Naive B cell (primary cell): Measurements from ENCODE around the gene SLC2A10. TPM values are rescaled to one million over a fixed set of nuclear protein-coding genes. Genes with fewer than 3 reads are reported as not detected.
A peak's percentile ranks its signal among the peaks of the same experiment; 100 is the strongest.

ENCODE experiments used
- ATAC-seq, 2 donors: fragments of 150-1000 bp; cut with Tn5 transposase; 2 replicates each; pipeline ENCODE4 v1.10.0; 2021; ENCODE audit warnings: low read depth in 2 of 2, mild to moderate bottlenecking in 2 of 2, moderate library complexity in 2 of 2
- DNase-seq: peaks from one replicate; pipeline ENCODE4 v3.0.0; 2022
- H3K27ac Mint-ChIP-seq, 6 donors: one replicate each; pipeline ENCODE4 v1.8.0; 2020 to 2022; ENCODE audit warnings: mild to moderate bottlenecking in 6 of 6, mixed read lengths in 6 of 6, moderate library complexity in 5 of 6, inconsistent platforms in 2 of 6
- H3K27me3 Mint-ChIP-seq, 3 donors: one replicate each; pipeline ENCODE4 v1.8.0; 2021 to 2022; ENCODE audit warnings: mixed read lengths in 3 of 3, mild to moderate bottlenecking in 1 of 3
- H3K36me3 Mint-ChIP-seq, 2 donors: one replicate each; pipeline ENCODE4 v1.8.0; 2020 to 2022; ENCODE audit warnings: mixed read lengths in 2 of 2, inconsistent platforms in 1 of 2, mild to moderate bottlenecking in 1 of 2
- H3K4me1 Mint-ChIP-seq, 3 donors: one replicate each; pipeline ENCODE4 v1.8.0; 2020 to 2022; ENCODE audit warnings: mixed read lengths in 3 of 3, inconsistent platforms in 1 of 3, mild to moderate bottlenecking in 1 of 3, moderate library complexity in 1 of 3
- H3K4me3 Mint-ChIP-seq, 8 donors: one replicate each; pipeline ENCODE4 v1.8.0; 2020 to 2022; ENCODE audit warnings: mild to moderate bottlenecking in 8 of 8, mixed read lengths in 8 of 8, moderate library complexity in 8 of 8, inconsistent platforms in 2 of 8
- H3K9me3 Mint-ChIP-seq, 7 donors: one replicate each; pipeline ENCODE4 v1.8.0; 2020 to 2022; ENCODE audit warnings: mixed read lengths in 7 of 7, mild to moderate bottlenecking in 5 of 7, inconsistent platforms in 2 of 7, moderate library complexity in 1 of 7
- polyA plus RNA-seq, 6 donors: library from polyadenylated mRNA; unstranded; fragments of 300-500 nt; fragmentation: Illumina TruSeq; gene quantifications; one replicate each; pipeline ENCODE4 v1.2.3, GENCODE V29; 2021; ENCODE audit warnings: low read depth in 6 of 6

Gene SLC2A10
- polyA plus RNA-seq, result not detected

- H3K27ac Mint-ChIP-seq, result peak within 1 kb of the TSS in 1 of 6 donors; percentile 32
Observed at GRCh38 chr20:46709459-46710152, at the start of gene SLC2A10. Gene SLC2A10, plus strand, starts transcription at chr20:46709649. Its CDS starts 88 bp downstream, at chr20:46709737.

GRCh38 chr20:46660487-46660886 lies 49.0 kb upstream of the SLC2A10 start:
- DNase-seq, result no peak

More at GRCh38 chr20:46709459-46710152, at the start of gene SLC2A10:
- H3K36me3 Mint-ChIP-seq, result peaks cover 7 to 17% of the 10 kb centered on the region in 2 donors
- peaks cover 59 to 68% (median 62%) of the 10 kb centered on the region in 3 donors for H3K27me3 Mint-ChIP-seq
- H3K4me3 Mint-ChIP-seq, result peak within 1 kb of the TSS; percentile 62 to 91 (median 80)
- no peak for DNase-seq
- H3K9me3 Mint-ChIP-seq, result peaks cover 0 to 19% (median 7%) of the 10 kb centered on the region in 7 donors
- H3K4me1 Mint-ChIP-seq, result peaks cover 14 to 21% (median 16%) of the 10 kb centered on the region in 3 donors
- peak; percentile 42 to 53 for ATAC-seq

GRCh38 chr20:46661659-46662058 lies 47.8 kb upstream of the SLC2A10 start:
- no peak overlapping the region for H3K4me3 Mint-ChIP-seq
- no peak for DNase-seq
- no peaks in the 10 kb centered on the region for H3K36me3 Mint-ChIP-seq

More at GRCh38 chr20:46660487-46660886, 49.0 kb upstream of the SLC2A10 start:
- ATAC-seq, result no peak
- Mint-ChIP-seq H3K4me1 (no peaks in the 10 kb centered on the region), H3K27me3 (peaks cover 0 to 6% (median 5%) of the 10 kb centered on the region in 3 donors), H3K27ac (no peak overlapping the region), H3K9me3 (no peaks in the 10 kb centered on the region), H3K36me3 (no peaks in the 10 kb centered on the region), H3K4me3 (no peak overlapping the region)

GRCh38 chr20:46663531-46663930 lies 45.9 kb upstream of the SLC2A10 start:
- no peaks in the 10 kb centered on the region for H3K36me3 Mint-ChIP-seq
- no peaks in the 10 kb centered on the region for H3K9me3 Mint-ChIP-seq
- no peak for ATAC-seq
- H3K27me3 Mint-ChIP-seq, result peaks cover 0 to 6% (median 5%) of the 10 kb centered on the region in 3 donors
- no peak overlapping the region for H3K27ac Mint-ChIP-seq
- no peak overlapping the region for H3K4me3 Mint-ChIP-seq
- H3K4me1 Mint-ChIP-seq, result no peaks in the 10 kb centered on the region
- DNase-seq, result no peak

More at GRCh38 chr20:46661659-46662058, 47.8 kb upstream of the SLC2A10 start:
- Mint-ChIP-seq H3K4me1 (no peaks in the 10 kb centered on the region), H3K27ac (no peak overlapping the region), H3K27me3 (peaks cover 0 to 6% (median 5%) of the 10 kb centered on the region in 3 donors), H3K9me3 (no peaks in the 10 kb centered on the region)
- ATAC-seq, result no peak

- Mint-ChIP-seq H3K4me3 (no peak overlapping the region), H3K36me3 (peaks cover 0 to 4% of the 10 kb centered on the region in 2 donors), H3K9me3 (peaks cover 0 to 6% (median 4%) of the 10 kb centered on the region in 7 donors), H3K27ac (no peak overlapping the region), H3K27me3 (peaks cover 0 to 5% (median 3%) of the 10 kb centered on the region in 3 donors), H3K4me1 (no peaks in the 10 kb centered on the region)
- no peak for DNase-seq
- no peak for ATAC-seq
Observed at GRCh38 chr20:46665602-46666001, 43.8 kb upstream of the SLC2A10 start.

DNA sequence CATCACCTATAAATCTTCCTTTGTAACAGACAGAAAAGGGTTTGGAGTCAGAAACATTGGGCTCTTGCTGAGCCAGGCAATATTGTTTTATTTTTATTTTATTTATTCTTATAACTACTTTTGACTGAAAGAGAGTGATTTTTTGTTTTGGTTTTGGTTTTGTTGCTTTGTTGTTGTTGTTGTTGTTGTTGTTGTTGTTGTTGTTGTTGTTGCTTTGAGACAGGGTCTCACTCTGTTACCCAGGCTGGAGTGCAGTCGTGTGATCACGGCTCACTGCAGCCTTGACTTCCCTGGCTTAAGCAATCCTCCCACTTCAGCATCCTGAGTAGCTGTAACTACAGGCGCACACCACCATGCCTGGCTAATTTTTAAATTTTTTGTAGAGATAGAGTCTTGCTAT lies 43.1 kb upstream of the SLC2A10 start:
- no peak for ATAC-seq
- no peak for DNase-seq
- H3K9me3 Mint-ChIP-seq, result peaks cover 2 to 12% (median 8%) of the 10 kb centered on the region in 7 donors
- peaks cover 0 to 5% (median 0%) of the 10 kb centered on the region in 3 donors for H3K27me3 Mint-ChIP-seq
- H3K36me3 Mint-ChIP-seq, result peaks cover 0 to 10% of the 10 kb centered on the region in 2 donors
- H3K4me3 Mint-ChIP-seq, result no peak overlapping the region
- H3K4me1 Mint-ChIP-seq, result no peaks in the 10 kb centered on the region
- no peak overlapping the region for H3K27ac Mint-ChIP-seq

DNA sequence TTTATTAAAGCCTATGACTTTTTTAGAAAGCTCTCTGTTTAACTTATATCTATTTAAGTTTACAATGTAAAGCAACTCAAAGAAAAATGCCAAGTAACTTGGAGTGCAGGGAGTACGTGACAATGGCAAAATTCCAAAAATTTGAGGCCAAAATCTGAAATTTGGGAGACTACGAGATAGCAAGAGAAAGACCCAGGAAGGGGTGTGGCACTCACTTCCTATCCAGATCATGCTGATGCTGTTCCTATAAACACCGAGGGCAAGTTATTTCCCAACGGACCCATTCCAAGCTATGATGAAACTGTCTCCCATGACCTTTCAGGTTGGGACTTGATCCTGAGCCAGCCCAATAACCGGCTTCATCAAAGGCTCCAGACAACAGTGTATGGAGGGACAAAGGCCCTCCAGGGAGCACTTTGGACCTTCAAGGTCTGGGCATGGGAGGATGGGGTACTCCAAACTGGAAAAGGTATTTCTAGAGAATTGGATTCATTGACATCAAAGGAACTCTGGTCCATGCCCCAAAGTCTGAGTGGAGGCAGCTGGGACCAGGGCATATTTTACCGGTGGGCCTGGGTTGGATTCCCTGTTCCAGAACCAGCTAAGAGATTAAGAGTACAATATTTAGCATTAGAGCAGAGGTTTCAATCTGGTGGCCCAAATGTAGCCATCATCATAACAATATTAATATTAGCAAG lies 42.5 kb upstream of the SLC2A10 start:
- ATAC-seq (no peak), DNase-seq (no peak)
- H3K4me3 Mint-ChIP-seq, result no peak overlapping the region
- H3K27me3 Mint-ChIP-seq, result peaks cover 0 to 2% (median 0%) of the 10 kb centered on the region in 3 donors
- no peak overlapping the region for H3K27ac Mint-ChIP-seq
- H3K36me3 Mint-ChIP-seq, result peaks cover 0 to 10% of the 10 kb centered on the region in 2 donors
- H3K4me1 Mint-ChIP-seq, result no peaks in the 10 kb centered on the region
- H3K9me3 Mint-ChIP-seq, result peaks cover 2 to 14% (median 8%) of the 10 kb centered on the region in 7 donors

DNA sequence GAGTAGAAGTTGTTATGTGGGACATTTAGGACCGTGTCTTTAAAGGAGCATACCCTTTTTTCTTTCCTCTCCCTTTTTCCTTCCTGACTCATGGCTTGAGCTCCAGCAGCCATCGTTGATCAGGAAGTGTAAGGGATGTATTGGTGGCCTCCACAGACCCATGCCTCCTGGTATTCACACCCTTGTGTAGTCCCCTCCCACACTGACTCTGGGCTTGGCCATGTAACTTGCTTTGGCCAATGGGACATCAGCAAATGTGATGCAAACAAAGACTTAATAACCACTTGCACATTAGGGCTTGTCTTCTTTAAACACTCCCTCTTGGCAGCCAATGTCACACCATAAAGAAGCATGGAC lies 39.2 kb upstream of the SLC2A10 start:
- H3K9me3 Mint-ChIP-seq, result peaks cover 2 to 14% (median 8%) of the 10 kb centered on the region in 7 donors

DNA sequence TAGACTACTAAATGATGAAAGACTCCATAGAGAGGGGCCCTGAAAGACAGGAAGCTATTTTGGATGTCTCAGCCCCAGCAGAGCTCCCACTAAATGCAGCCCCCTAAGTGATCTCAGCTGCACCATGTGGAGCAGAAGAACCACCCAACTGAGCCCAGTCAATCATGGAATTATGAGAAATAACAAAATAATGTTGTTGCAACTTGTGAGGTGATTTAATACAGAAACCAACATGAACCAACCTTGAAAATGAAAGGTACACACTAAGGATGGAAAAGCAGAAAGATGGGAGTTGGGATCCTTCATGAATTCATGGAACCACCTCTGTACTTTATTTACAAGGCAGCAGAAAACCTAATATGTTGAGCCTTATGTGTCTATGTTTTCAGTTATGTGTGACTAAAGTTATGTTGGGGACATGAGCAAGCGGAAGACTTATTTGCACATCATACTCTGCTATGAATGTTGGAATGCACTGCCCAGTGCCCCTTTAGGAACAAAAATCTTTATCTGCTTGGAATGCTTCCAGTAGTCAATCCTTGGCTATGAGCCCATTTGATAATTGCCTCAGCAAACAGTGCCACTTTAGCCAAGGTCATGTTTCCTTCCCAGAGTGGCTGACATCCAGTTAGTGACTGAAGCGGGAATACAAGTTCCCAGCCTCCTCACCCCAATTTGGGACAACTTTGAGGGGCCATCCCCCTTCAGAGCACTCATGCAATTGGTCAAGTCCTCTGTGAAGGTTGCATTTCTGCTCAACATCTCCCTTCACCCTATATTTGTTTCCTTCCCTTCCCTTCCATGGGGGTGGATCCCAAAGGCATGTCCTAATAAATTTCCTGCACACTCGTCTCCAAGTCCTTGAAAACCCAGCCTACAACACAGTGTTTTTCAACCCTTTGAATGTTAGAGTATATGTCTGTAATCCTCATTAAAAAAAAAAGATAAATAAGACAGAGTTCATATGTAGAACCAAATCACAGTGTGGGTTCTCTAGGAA lies 38.6 kb upstream of the SLC2A10 start:
- peaks cover 0 to 10% of the 10 kb centered on the region in 2 donors for H3K36me3 Mint-ChIP-seq
- H3K27me3 Mint-ChIP-seq, result no peaks in the 10 kb centered on the region
- H3K27ac Mint-ChIP-seq, result no peak overlapping the region
- ATAC-seq (no peak), DNase-seq (no peak)
- H3K4me3 Mint-ChIP-seq, result no peak overlapping the region
- H3K4me1 Mint-ChIP-seq, result peaks cover 0 to 4% (median 0%) of the 10 kb centered on the region in 3 donors
- H3K9me3 Mint-ChIP-seq, result peaks cover 2 to 14% (median 8%) of the 10 kb centered on the region in 7 donors

More for the DNA sequence above, 39.2 kb upstream of the SLC2A10 start:
- Mint-ChIP-seq H3K36me3 (peaks cover 0 to 10% of the 10 kb centered on the region in 2 donors), H3K4me3 (no peak overlapping the region), H3K27ac (no peak overlapping the region), H3K4me1 (peaks cover 0 to 4% (median 0%) of the 10 kb centered on the region in 3 donors), H3K27me3 (no peaks in the 10 kb centered on the region)
- no peak for DNase-seq
- no peak for ATAC-seq

- H3K4me3 Mint-ChIP-seq, result no peak overlapping the region
- H3K9me3 Mint-ChIP-seq, result peaks cover 2 to 14% (median 8%) of the 10 kb centered on the region in 7 donors
Observed at GRCh38 chr20:46671866-46672542, 37.4 kb upstream of the SLC2A10 start.

DNA sequence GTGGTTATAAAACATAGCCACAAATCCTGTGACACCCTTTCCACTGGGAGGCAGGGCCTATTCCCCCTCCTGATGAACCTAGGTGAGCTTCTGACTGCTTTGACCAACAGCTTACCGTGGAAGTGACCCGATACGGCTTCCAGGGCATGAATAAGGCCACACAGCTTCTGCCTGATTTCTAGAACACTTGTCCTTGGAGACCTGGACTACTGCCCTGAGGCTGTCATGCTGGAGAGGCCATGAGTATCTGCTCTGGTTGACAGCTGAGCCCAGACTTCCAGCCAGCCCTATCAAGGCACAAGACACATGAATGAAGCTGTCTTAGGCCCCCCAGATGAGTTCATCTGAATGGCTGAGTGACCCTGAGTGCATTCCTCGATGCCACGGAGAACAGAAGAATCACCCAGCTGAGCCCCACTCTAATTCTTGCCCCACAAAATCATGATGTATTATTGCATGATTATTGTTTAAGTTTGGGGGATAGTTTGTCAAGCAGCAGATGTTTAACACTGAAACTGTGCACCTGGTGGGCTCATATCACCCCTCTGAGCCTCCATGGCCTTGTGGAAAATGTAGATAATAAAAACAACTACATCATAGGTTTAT lies 36.8 kb upstream of the SLC2A10 start:
- ATAC-seq (no peak), DNase-seq (no peak)
- Mint-ChIP-seq H3K27me3 (no peaks in the 10 kb centered on the region), H3K27ac (no peak overlapping the region), H3K36me3 (peaks cover 3 to 10% of the 10 kb centered on the region in 2 donors), H3K9me3 (peaks cover 2 to 14% (median 8%) of the 10 kb centered on the region in 7 donors), H3K4me1 (peaks cover 0 to 4% (median 0%) of the 10 kb centered on the region in 3 donors), H3K4me3 (no peak overlapping the region)

More at GRCh38 chr20:46671866-46672542, 37.4 kb upstream of the SLC2A10 start:
- Mint-ChIP-seq H3K4me1 (peaks cover 0 to 4% (median 0%) of the 10 kb centered on the region in 3 donors), H3K27me3 (no peaks in the 10 kb centered on the region), H3K36me3 (peaks cover 0 to 10% of the 10 kb centered on the region in 2 donors), H3K27ac (no peak overlapping the region)
- DNase-seq (no peak), ATAC-seq (no peak)
